Left forelimb (tissue), 1 donor: ENCODE data around the gene APOL4.

Experiments used
- DNase-seq: peaks from one replicate; pipeline ENCODE4 v3.0.0-alpha.2; 2018; ENCODE audit warnings: low spot score

Gene APOL4

GRCh38 chr22:36153501-36154422 is 47.8 kb downstream of the APOL4 start:
- DNase-seq: peak; percentile 40

- DNase-seq: peak; percentile 12
These were observed 48.8 kb downstream of the APOL4 start for GRCh38 chr22:36152821-36153220.

- no peak for DNase-seq
These were observed 49.5 kb downstream of the APOL4 start for GRCh38 chr22:36152088-36152487.

- no peak for DNase-seq
These were observed 50.5 kb downstream of the APOL4 start for GRCh38 chr22:36151006-36151595.

GRCh38 chr22:36149441-36149840 is 52.2 kb downstream of the APOL4 start:
- no peak for DNase-seq

- no peak for DNase-seq
These were observed 53.2 kb downstream of the APOL4 start for GRCh38 chr22:36148411-36148810.

- no peak for DNase-seq
These were observed 54.3 kb downstream of the APOL4 start for GRCh38 chr22:36147196-36147791.

- DNase-seq: no peak
These were observed 55.7 kb downstream of the APOL4 start for GRCh38 chr22:36145881-36146280.

- no peak for DNase-seq
These were observed 56.6 kb downstream of the APOL4 start for GRCh38 chr22:36144886-36145541.

- no peak for DNase-seq
These were observed 57.7 kb downstream of the APOL4 start for GRCh38 chr22:36143956-36144355.

- no peak for DNase-seq
These were observed 58.4 kb downstream of the APOL4 start for GRCh38 chr22:36143066-36143815.

- DNase-seq: no peak
These were observed 60.1 kb downstream of the APOL4 start for GRCh38 chr22:36141481-36141880.
